ENCODE data around the gene SCN4A.

Gene SCN4A

DNA sequence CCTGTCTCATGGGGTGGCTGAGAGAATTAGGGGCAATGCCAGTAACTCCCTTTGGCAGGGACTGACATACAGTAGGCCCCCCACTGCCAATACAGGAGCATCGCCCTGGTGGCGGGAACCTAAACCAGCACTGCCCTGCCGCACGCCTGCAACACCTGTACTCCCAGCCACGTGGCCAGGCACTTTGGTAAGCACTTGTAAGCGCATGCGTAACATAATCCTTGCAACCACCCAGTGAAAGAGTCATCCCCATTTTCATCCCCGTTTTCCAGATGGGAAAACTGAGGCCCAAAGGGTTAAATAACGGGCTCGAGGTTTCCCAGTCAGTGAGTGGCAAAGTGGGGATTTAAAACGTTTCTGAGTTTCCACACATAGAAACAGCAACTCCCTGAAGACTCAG is 17.5 kb downstream of the SCN4A start:
- no peak for DNase-seq (ENCODE audit: low spot score)

GRCh38 chr17:63954402-63955063 is 18.2 kb downstream of the SCN4A start:
- DNase-seq (ENCODE audit: low spot score): no peak

GRCh38 chr17:63950940-63951907 is 21.5 kb downstream of the SCN4A start:
- DNase-seq (ENCODE audit: low spot score): no peak

DNA sequence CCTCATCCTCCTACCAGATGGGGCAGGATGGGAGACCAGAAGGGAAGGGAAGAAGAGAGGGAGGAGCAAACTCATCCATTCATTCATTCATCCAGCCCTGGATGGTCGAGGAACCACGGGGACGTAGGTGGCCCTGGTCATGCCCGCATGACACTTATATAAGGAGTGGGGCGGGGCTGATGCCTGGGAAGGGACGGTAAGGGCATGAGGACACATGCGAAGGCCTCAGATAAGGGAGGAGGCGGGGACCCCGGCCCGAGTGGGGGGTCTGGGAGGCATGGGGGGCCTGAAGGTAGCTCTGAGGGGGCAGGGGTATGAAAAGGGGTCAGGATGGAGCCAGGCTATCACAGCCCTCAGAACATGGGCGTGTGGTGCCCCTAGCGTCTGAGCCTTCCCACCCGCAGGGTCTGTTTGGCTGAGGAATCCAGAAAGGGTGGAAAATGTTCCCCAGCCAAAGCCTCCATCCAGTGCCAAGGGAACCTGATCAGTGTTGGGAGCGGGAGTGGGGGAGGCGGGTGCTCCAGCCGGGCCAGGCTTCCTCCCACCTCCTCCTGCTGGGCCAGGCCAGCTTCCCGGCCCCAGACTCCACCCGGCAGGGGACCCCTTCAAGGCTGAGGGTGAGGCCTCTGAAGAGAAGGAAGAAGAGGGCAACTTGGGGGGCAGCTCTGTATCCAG is 23.0 kb downstream of the SCN4A start:
- no peak for DNase-seq (ENCODE audit: low spot score)

DNA sequence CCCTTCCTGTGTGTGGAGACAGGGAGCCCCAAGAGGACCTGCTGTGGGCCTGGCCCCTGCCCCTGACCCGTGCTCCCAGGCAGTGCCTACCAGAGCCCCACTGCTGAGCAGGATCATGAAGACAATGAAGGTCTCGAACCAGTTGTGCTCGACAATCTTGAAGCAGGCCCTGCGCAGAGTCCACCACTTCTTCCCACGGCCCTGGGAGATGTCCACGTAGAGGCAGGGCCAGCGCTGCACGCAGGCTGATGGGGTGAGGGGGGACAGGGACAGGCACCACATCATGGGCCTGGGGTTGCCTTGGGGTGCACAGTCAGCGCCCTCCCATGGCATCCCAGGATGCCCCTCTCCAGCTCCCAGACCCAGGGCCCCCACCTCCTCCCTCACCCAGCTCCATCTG is 24.2 kb downstream of the SCN4A start:
- no peak for DNase-seq (ENCODE audit: low spot score)

DNA sequence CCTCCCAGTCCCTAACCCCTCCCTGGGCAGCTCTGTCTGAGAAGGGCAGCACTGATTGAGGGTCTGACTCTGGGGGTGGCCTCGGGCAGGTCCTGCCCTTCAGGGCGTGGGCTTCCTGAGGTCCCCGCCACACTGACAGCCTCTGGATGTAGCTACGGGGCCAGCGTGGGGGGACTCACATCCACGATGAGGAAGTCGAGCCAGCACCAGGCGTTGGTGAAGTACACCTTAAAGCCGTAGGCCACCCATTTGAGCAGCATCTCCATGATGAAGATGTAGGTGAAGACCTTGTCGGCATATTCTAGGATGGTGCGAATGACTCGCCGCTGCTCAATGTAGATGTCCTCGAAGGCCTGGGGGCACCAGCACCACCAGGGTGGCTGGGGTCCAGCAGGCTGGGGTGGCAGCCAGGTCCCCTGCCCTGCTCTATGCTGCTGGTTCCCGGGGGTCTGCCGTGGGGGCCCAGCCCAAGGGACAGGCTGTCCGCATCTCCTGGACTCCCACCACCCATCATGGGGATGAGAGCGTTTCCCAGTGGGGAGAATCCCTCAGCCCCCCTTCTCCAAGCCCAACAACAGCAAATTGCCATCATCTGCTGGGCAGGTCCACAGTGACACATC is 24.9 kb downstream of the SCN4A start:
- DNase-seq (ENCODE audit: low spot score): no peak

DNA sequence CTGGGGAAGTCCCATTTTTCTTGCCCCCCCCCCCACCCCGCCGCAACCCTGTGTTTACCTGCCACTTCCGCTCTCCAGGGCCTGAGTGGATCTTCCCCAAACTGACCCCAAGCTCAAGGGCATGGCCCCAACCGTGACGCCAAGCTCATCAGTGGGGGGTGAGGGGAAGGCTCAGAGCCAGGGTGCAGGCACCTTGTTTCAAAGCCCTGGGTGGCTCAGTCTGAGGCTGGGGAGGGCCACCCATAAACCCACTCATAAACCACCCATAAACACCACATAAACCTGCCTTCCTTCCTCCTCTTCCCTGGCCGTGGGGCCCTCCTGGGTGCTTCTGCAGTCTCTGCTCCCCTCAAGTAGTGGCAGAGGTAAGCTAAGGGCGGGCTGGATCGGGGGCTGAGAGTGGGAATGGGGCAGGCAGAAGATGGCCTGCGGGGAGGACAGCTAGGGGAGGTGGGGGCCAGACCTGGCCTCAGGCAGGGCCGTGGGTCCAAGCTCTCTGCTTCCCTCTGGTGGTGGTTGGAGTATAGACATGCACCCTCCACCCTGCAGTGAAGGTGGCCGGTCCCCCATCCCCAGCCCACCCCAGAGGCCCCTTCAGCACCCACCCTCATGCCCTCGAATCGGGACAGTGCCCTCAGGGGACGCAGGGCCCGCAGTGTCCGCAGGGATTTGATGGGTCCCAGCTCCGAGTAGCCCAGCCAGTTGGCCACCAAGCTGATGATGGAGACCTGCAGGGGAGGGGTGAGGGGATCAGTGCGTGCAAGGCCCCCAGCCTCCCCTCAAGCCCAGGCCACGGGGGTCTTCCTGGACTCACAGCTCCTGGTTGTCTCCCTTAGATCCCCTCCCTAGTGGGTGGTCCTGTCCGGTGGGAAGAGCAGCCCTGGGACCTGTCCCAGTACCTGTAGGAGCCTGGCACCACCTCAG is 26.0 kb downstream of the SCN4A start:
- DNase-seq (ENCODE audit: low spot score): peak; percentile 6

DNA sequence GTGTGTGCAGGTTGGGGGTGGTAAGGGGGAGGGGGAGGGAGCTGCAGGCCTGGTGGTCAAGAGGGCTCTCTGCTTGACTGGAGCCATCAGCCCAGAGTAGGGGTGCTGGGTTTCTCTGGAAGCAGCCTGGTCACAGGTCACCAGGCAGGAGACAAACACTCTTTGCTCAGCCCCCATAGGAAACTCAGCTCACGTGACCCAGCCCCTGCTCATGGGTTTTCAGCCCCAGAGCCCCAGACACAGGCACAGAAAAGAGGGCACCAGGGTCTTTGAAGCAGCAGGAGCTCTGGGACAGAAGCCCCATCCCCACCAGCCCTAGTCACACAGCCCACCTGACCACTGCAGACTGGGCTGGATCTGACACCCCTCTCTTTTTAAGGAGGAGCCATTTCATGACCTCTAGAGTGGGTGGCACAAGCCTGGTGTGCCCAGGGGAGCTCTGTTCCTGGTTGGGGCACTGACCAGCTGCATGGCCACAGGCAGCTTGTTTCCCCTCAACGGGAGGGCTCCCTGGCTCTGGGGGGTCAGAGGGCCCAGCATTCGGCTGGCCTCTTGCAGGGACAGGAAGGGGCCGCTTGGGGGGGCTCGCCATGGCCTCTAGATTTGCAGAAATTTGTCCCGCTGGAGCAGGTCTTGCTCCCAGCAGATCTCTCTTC is 26.8 kb downstream of the SCN4A start:
- DNase-seq (ENCODE audit: low spot score): no peak

GRCh38 chr17:63944736-63945499 is 27.8 kb downstream of the SCN4A start:
- no peak for DNase-seq (ENCODE audit: low spot score)

GRCh38 chr17:63943745-63944144 is 29.0 kb downstream of the SCN4A start:
- DNase-seq (ENCODE audit: low spot score): no peak

DNA sequence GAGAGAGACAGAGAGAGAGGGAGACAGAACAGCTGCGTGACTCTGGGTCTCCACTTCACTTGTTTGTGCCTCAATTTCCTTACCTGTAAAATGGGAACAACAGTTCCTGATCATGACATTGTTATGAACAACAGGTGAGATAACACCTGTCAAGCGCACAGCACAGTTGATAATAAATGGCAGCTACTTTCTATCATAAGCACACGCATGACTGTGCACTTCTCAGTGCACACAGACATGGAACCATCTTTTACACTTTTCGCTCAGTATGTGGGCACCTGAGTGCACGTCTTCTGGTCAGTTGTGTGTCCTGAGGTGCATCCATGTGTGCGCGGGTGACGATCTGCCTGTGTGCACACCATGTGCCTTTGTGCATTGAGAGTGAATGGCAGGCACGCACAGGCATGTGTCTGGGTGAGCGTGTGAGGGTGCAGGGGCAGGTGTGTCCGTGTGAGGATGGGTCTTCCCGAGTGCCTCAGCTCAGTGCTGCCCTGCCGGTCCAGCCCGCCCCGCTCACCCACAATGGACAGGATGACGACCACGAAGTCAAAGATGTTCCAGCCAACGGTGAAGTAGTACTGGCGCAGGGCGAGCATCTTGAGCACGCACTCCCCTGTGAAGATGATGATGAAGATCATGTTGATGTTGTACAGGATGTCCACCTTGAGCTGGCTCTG is 30.3 kb downstream of the SCN4A start:
- no peak for DNase-seq (ENCODE audit: low spot score)

- no peak for DNase-seq (ENCODE audit: low spot score)
Measured at GRCh38 chr17:63941751-63942150, 31.0 kb downstream of the SCN4A start.

DNA sequence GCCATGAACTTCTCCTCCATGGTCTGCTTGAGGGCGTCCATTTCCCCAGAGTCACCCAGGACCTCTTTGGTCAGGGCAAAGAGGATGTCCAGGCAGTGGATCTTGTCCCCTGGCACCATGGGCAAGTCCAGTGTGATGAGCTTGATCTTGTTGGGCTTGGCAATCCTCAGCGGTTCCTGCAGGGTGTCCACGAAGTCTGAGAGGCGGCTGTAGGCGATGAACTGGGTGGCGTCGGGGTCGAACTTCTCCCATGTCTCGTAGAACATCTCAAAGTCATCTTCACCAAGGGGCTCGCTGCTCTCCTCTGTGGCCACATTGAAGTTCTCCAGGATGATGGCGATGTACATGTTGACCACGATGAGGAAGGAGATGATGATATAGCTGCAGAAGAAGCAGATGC is 31.6 kb downstream of the SCN4A start:
- DNase-seq (ENCODE audit: low spot score): no peak

DNA sequence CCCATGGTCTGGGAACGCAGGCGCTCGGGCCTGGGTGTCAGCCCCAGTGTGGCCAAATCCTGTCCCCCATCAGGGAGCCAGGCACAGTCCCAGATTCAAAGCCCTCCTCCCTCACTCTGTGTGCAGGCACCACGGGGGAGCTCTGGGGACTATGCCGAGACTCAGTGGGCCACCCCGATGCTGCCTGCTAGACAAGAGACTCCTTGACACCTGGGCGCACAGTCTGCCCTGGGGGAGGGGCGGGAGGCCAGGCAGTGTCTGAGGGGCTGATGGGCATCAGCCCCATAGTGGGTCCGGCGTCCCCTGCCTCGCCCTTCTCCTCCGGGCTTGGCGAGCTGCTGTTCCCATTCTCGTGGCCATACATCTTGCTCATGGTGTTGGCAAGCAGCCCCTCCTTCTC is 32.1 kb downstream of the SCN4A start:
- DNase-seq (ENCODE audit: low spot score): no peak

- DNase-seq (ENCODE audit: low spot score): no peak
Measured at GRCh38 chr17:63939884-63940283, 32.8 kb downstream of the SCN4A start.

DNA sequence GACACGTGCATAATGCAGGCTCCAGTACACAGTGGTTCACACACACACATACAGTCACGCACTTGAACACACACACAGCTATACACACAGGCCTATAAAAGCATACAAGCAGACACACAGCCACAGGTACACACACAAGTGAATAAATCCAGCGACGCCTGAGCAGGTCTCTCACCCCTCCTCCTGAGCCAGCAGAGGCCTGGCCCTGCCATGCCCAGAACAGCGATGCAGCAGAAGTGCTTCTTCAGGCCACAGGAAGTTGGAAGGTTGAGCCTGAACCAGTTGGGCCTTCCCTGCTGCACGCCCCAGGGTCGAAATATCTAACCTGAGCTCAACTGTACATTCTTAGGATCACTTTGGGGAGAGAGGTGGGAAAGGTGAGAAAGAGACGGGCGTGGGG is 33.3 kb downstream of the SCN4A start:
- DNase-seq (ENCODE audit: low spot score): no peak

DNA sequence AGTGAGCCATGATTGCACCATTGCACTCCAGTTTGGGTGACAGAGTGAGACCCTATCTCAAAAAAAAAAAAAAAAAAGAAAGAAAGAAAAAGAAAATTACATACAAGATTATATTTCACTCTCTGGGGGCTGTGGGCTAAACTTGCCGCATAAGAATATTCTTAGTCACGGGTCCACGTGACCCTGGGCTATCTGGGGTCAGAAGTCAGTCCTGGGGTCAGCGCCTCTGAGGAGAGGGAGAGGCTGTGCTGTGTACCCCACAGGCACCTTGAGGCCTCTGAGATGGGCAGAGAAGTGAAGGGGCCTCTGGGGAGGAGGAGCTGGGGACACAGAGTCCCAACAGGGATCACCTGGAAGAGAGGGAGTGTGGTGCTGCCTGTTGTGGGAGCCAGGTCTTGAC is 34.8 kb downstream of the SCN4A start:
- DNase-seq (ENCODE audit: low spot score): no peak

DNA sequence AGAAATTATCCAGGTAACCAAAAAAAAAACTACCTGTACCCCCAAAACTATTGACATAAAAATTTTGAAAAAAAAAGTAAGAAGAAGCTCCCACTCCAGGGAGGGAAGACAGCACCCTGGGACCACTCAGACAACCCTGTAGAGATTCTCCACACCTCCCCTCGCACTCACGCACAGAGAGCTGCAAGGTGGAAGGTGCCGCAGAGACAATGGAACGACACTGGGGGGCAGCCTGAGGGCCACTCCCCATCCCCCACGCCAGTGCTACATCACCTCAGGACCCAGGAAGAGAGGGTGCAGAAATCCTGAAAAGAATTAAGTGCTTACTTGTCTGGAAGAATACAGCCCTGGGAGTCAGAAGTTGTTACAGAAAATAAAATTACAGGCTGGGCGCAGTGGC is 35.4 kb downstream of the SCN4A start:
- no peak for DNase-seq (ENCODE audit: low spot score)

All from globus pallidus (tissue), 1 donor.